ENCODE results near the gene ESYT1. TPM values are rescaled to one million over a fixed set of nuclear protein-coding genes. Genes with fewer than 3 reads are reported as not detected.

ESYT1 gene
- total and polyA plus RNA-seq, 10 of the 15 experiments (the other 5 are each of a cell fraction or from before 2014, with no cell fraction given): 47.5 to 120 (median 87.1) TPM

DNA sequence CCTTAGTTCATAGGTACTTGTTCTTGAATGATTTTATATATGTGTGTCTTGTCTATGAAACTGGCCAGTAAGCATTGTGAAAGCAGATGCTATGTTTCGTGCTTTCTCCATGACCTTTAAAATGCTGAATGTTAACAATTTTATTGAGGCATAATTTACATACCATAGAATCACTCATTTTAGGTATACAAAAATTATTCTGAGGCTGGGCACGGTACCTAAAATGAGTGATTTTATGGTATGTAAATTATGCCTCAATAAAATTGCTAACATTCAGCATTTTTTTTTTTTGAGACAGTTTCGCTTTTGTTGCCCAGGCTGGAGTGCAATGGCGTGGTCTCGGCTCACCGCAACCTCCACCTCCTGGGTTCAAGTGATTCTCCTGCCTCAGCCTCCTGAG lies 6.8 kb downstream of the ESYT1 start:
- Histone ChIP-seq H3K4me1 (ENCODE audit: control insufficient read depth, insufficient read depth, low read length) (no peaks in the 10 kb centered on the region; the same call in 1 of the 2 replicates), H3K4me3 (no peak overlapping the region), H3K9ac (ENCODE audit: control insufficient read depth, insufficient read depth, low read length) (no peak overlapping the region), H4K20me1 (ENCODE audit: control insufficient read depth, insufficient read depth) (no peaks in the 10 kb centered on the region), H3K36me3 (ENCODE audit: control insufficient read depth in 2 of 2, insufficient read depth in 2 of 2, low read length in 1 of 2) (peaks cover 24 to 29% of the 10 kb centered on the region in 2 experiments), H3K79me2 (ENCODE audit: control insufficient read depth, insufficient read depth, low read length) (peaks cover 3% of the 10 kb centered on the region; the same call in 1 of the 2 replicates), H2AFZ (ENCODE audit: control insufficient read depth, low read depth, low read length) (no peak overlapping the region), H3K9me3 (replicated peaks; ENCODE audit: control insufficient read depth, insufficient read depth, low read length) (no peaks in the 10 kb centered on the region), H3K4me2 (ENCODE audit: control insufficient read depth, insufficient read depth) (no peak overlapping the region), H3K27ac (ENCODE audit: control insufficient read depth, insufficient read depth) (no peak overlapping the region), H3K27me3 (replicated peaks in 1 of 2; ENCODE audit: control insufficient read depth in 2 of 2, insufficient read depth in 2 of 2, low read length in 1 of 2) (no peaks in the 10 kb centered on the region)
- intact Hi-C loops (cut with micrococcal nuclease; ENCODE audit: unreplicated experiment): no loop called here
- TF ChIP-seq POLR2AphosphoS2 (IDR thresholded peaks at IDR 0.05; ENCODE audit: low read depth, low read length): no peak
- no peak for TF ChIP-seq GABPA (IDR thresholded peaks at IDR 0.05; ENCODE audit: low read depth)
- TF ChIP-seq, protein P1, sequence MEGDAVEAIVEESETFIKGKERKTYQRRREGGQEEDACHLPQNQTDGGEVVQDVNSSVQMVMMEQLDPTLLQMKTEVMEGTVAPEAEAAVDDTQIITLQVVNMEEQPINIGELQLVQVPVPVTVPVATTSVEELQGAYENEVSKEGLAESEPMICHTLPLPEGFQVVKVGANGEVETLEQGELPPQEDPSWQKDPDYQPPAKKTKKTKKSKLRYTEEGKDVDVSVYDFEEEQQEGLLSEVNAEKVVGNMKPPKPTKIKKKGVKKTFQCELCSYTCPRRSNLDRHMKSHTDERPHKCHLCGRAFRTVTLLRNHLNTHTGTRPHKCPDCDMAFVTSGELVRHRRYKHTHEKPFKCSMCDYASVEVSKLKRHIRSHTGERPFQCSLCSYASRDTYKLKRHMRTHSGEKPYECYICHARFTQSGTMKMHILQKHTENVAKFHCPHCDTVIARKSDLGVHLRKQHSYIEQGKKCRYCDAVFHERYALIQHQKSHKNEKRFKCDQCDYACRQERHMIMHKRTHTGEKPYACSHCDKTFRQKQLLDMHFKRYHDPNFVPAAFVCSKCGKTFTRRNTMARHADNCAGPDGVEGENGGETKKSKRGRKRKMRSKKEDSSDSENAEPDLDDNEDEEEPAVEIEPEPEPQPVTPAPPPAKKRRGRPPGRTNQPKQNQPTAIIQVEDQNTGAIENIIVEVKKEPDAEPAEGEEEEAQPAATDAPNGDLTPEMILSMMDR (IDR thresholded peaks at IDR 0.05 in 2 of 3, conservative IDR thresholded peaks at IDR 0.05 in 1 of 3; ENCODE audit: control insufficient read depth in 2 of 3, extremely low read depth in 1 of 3, insufficient read depth in 1 of 3, low read depth in 3 of 3, low read length in 3 of 3): no peak
- TF ChIP-seq HDAC6 (IDR thresholded peaks at IDR 0.05; ENCODE audit: unreplicated experiment): no peak
- no peak for TF ChIP-seq CEBPB (IDR thresholded peaks at IDR 0.05; ENCODE audit: borderline replicate concordance in 1 of 2, low read depth in 2 of 2, low read length in 2 of 2)
- WGBS (ENCODE audit: insufficient coverage, insufficient replicate concordance, low lambda C conversion rate, missing lambda C conversion rate): 100% methylated on average over 6 of the region's 6 CpGs
- DNase-seq (ENCODE audit: low read depth, low spot score) (no peak), FAIRE-seq (no peak), ATAC-seq (no peak)
- no TSS peak for BruUV-seq (replicated peaks)
- in situ Hi-C loops (cut with MboI): loop anchor here (5.0 kb wide), 1 partner anchor 52 kb away; the partner anchor contains the start of gene SMARCC2
- ChIA-PET CTCF (no interaction called here), POLR2A (no interaction called here), SMC1A (ENCODE audit: uncharacterized antibody, unreplicated experiment) (no interaction called here), RAD21 (ENCODE audit: unreplicated experiment) (no interaction called here)
